Keratinocyte (primary cell): Measurements from ENCODE around the gene GTPBP1. TPM values are rescaled to one million over a fixed set of nuclear protein-coding genes. Genes with fewer than 3 reads are reported as not detected.

ENCODE experiments used
- DNase-seq: peaks from one replicate; pipeline ENCODE4 v3.0.0-alpha.2; 2011; ENCODE audit warnings: low read depth, missing footprints, low spot score
- FAIRE-seq: peaks from 2 replicates; lab custom pipeline; 2011; peaks lifted over from hg19 to GRCh38; lab: Jason Lieb, UNC
- H2AFZ ChIP-seq: 2 replicates; pipeline ENCODE4 v1.6.0; 2012; ENCODE audit warnings: low read length, control low read depth, inconsistent platforms; ENCODE audit not compliant: control insufficient read depth
- H3K27ac ChIP-seq: 2 replicates; pipeline ENCODE4 v1.5.1; 2011; ENCODE audit warnings: low read length; ENCODE audit not compliant: control insufficient read depth, insufficient read depth
- H3K27me3 ChIP-seq: 3 replicates; pipeline ENCODE4 v1.6.0; 2011; ENCODE audit warnings: low read length; ENCODE audit not compliant: control insufficient read depth, insufficient read depth; ENCODE audit errors: extremely low read depth
- H3K36me3 ChIP-seq, 2 experiments: 2 replicates in 1 of 2; 3 replicates in 1 of 2; pipeline ENCODE4 v1.5.1; 2011; ENCODE audit warnings: low read length in 2 of 2, mild to moderate bottlenecking in 1 of 2; ENCODE audit not compliant: control insufficient read depth in 2 of 2, insufficient read depth in 2 of 2; ENCODE audit errors: extremely low read depth in 1 of 2
- H3K4me1 ChIP-seq: 3 replicates; pipeline ENCODE4 v1.5.1; 2011; ENCODE audit warnings: low read length; ENCODE audit not compliant: control insufficient read depth, insufficient read depth; ENCODE audit errors: extremely low read depth
- H3K4me2 ChIP-seq: 3 replicates; pipeline ENCODE4 v1.6.0; 2011; ENCODE audit warnings: low read depth, low read length; ENCODE audit not compliant: control insufficient read depth, insufficient read depth; ENCODE audit errors: extremely low read depth
- H3K4me3 ChIP-seq, 3 experiments: fragments of 200-600 bp in 1 of 3; sonication (generic) in 1 of 3; 2 replicates in 2 of 3; 3 replicates in 1 of 3; pipeline ENCODE4 v1.5.1; 2011 to 2016; ENCODE audit warnings: low read length in 3 of 3, mild to moderate bottlenecking in 3 of 3, control low read depth in 2 of 3, inconsistent platforms in 1 of 3, low read depth in 1 of 3, mixed read lengths in 1 of 3, mixed run types in 1 of 3, moderate library complexity in 1 of 3; ENCODE audit not compliant: control insufficient read depth in 2 of 3, insufficient read depth in 2 of 3; ENCODE audit errors: extremely low read depth in 1 of 3
- H3K79me2 ChIP-seq: 2 replicates; pipeline ENCODE4 v1.6.0; 2012; ENCODE audit warnings: low read length; ENCODE audit not compliant: control insufficient read depth, insufficient read depth
- H3K9ac ChIP-seq: 3 replicates; pipeline ENCODE4 v1.6.0; 2011; ENCODE audit warnings: low read length; ENCODE audit not compliant: control insufficient read depth, insufficient read depth; ENCODE audit errors: extremely low read depth
- H3K9me1 ChIP-seq: 3 replicates; pipeline ENCODE4 v1.6.0; 2011; ENCODE audit warnings: low read length; ENCODE audit not compliant: control insufficient read depth, insufficient read depth; ENCODE audit errors: extremely low read depth
- H3K9me3 ChIP-seq: 2 replicates; pipeline ENCODE4 v1.5.1; 2012; ENCODE audit warnings: low read depth, low read length; ENCODE audit not compliant: control insufficient read depth
- H4K20me1 ChIP-seq: 3 replicates; pipeline ENCODE4 v1.6.0; 2011; ENCODE audit warnings: low read length; ENCODE audit not compliant: control insufficient read depth, insufficient read depth; ENCODE audit errors: extremely low read depth
- CTCF ChIP-seq, 3 experiments: IDR thresholded peaks in 1 of 3; conservative IDR thresholded peaks in 1 of 3; optimal IDR thresholded peaks in 1 of 3; 2 replicates in 2 of 3; 3 replicates in 1 of 3; pipeline versions ENCODE3 to v1.5.1; 2011; ENCODE audit warnings: low read length in 3 of 3, mild to moderate bottlenecking in 3 of 3, moderate library complexity in 2 of 3, control low read depth in 1 of 3, inconsistent platforms in 1 of 3; ENCODE audit not compliant: insufficient read depth in 2 of 3; ENCODE audit errors: extremely low read depth in 1 of 3
- EZH2 ChIP-seq: IDR thresholded peaks from one replicate; pipeline ENCODE4 v1.6.1; 2012; ENCODE audit warnings: inconsistent platforms, mild to moderate bottlenecking, low read length, moderate library complexity
- dilution Hi-C: fragments of 300-500 bp; cut with MboI; formaldehyde crosslinking; loops from one replicate; pipeline ENCODE4 v1.7.0; 2020; ENCODE audit warnings: low sequenced_read_pairs; ENCODE audit not compliant: extremely low pct_ligation_motif_present
- polyA plus RNA-seq, 5 experiments: library from polyadenylated mRNA; depleted of rRNA in 3 of 5; stranded (reverse) in 3 of 5; stranded (forward) in 1 of 5; unstranded in 1 of 5; fragments of >200 nt; gene quantifications; 1 replicate in 1 of 5; 2 replicates in 3 of 5; 3 replicates in 1 of 5; pipeline versions ENCODE4 v1.2.1 to v1.2.3, GENCODE V29; 2011 to 2012; ENCODE audit warnings: missing spikeins in 2 of 5, low read depth in 1 of 5, low replicate concordance in 1 of 5

GTPBP1 gene
- polyA plus RNA-seq, 1 donor (not counting 4 experiments of a cell fraction or from before 2014, with no cell fraction given), result 16.3 TPM

GRCh38 chr22:38689651-38690050, 16.1 kb upstream of the GTPBP1 start:
- Histone ChIP-seq H3K27me3 (no peaks in the 10 kb centered on the region), H3K4me2 (no peak overlapping the region), H3K27ac (no peak overlapping the region), H3K9me1 (no peaks in the 10 kb centered on the region), H4K20me1 (no peaks in the 10 kb centered on the region), H3K79me2 (peaks cover 37% of the 10 kb centered on the region), H3K36me3 (peaks cover 43 to 47% of the 10 kb centered on the region in 2 experiments), H3K9ac (no peak overlapping the region), H2AFZ (no peak overlapping the region), H3K4me3 (no peak overlapping the region), H3K4me1 (no peaks in the 10 kb centered on the region), H3K9me3 (no peaks in the 10 kb centered on the region)
- dilution Hi-C loops, result no loop called here
- no peak for FAIRE-seq
- TF ChIP-seq EZH2 (no peak), CTCF (optimal IDR thresholded peaks at IDR 0.05 in 1 of 3, IDR thresholded peaks at IDR 0.05 in 1 of 3, conservative IDR thresholded peaks at IDR 0.05 in 1 of 3; ENCODE audit: extremely low read depth in 1 of 3, insufficient read depth in 2 of 3, low read length in 3 of 3) (no peak)
- no peak for DNase-seq

GRCh38 chr22:38694049-38694448, 11.7 kb upstream of the GTPBP1 start:
- Histone ChIP-seq H3K9me3 (no peaks in the 10 kb centered on the region), H3K36me3 (peaks cover 11 to 22% of the 10 kb centered on the region in 2 experiments), H4K20me1 (no peaks in the 10 kb centered on the region), H3K9me1 (no peaks in the 10 kb centered on the region), H3K27ac (no peak overlapping the region), H3K79me2 (peaks cover 70% of the 10 kb centered on the region), H3K9ac (no peak overlapping the region), H3K4me2 (no peak overlapping the region), H3K27me3 (no peaks in the 10 kb centered on the region), H3K4me1 (peaks cover 38% of the 10 kb centered on the region), H3K4me3 (no peak overlapping the region), H2AFZ (no peak overlapping the region)
- dilution Hi-C loops, result no loop called here
- TF ChIP-seq CTCF (optimal IDR thresholded peaks at IDR 0.05 in 1 of 3, IDR thresholded peaks at IDR 0.05 in 1 of 3, conservative IDR thresholded peaks at IDR 0.05 in 1 of 3; ENCODE audit: extremely low read depth in 1 of 3, insufficient read depth in 2 of 3, low read length in 3 of 3) (no peak), EZH2 (no peak)
- DNase-seq, result no peak
- FAIRE-seq, result no peak
